NCI-H1930 (cell line): ENCODE measurements around the gene ADNP.
"Not testable (repeated sequence)": the region's sequence is repeated elsewhere in the genome, so short reads cannot be mapped to it uniquely, and the experiment has no call there.

Experiments used
- DNase-seq, 2 experiments: peaks; one replicate each; lab custom pipeline; 2025; lab: John Stamatoyannopoulos, UW

ADNP gene

GRCh38 chr20:50931306-50932015 is at the start of gene ADNP:
Gene ADNP (minus strand): TSS chr20:50931437. CDS start chr20:50903996, 27,441 bp downstream.
- peak; percentile 96 to 98 for DNase-seq

DNA sequence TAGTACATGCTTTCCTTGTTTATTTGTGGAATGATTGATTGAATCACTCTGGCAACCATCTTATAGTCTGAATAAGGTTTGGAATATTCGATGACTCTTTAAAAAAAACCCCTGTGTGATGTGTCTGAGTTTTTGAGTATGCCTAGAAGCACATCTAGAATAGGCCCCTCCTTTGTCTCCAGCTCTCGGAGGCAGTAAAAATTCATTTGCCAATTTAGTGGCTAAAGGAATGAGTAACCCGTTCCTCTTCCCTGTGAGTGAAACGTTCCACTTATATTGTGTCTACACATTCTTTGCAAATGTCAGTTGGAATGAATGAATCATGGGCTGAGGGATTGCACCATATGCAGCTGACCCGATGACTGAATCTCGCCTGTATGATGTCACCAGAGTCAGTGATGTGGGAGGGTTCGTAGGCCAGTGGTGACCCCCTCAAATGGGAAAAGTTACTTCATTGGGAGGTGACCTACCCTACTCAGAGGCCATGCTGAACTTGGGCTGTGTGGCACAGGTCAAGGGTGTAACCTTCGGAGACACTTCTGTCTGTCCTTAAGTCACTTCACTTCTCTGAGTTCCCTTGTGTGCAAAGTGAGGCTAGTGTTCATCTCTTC is 48.9 kb upstream of the ADNP start:
- no peak for DNase-seq

GRCh38 chr20:50978533-50978932 is 47.3 kb upstream of the ADNP start:
- DNase-seq, result not testable (repeated sequence)

DNA sequence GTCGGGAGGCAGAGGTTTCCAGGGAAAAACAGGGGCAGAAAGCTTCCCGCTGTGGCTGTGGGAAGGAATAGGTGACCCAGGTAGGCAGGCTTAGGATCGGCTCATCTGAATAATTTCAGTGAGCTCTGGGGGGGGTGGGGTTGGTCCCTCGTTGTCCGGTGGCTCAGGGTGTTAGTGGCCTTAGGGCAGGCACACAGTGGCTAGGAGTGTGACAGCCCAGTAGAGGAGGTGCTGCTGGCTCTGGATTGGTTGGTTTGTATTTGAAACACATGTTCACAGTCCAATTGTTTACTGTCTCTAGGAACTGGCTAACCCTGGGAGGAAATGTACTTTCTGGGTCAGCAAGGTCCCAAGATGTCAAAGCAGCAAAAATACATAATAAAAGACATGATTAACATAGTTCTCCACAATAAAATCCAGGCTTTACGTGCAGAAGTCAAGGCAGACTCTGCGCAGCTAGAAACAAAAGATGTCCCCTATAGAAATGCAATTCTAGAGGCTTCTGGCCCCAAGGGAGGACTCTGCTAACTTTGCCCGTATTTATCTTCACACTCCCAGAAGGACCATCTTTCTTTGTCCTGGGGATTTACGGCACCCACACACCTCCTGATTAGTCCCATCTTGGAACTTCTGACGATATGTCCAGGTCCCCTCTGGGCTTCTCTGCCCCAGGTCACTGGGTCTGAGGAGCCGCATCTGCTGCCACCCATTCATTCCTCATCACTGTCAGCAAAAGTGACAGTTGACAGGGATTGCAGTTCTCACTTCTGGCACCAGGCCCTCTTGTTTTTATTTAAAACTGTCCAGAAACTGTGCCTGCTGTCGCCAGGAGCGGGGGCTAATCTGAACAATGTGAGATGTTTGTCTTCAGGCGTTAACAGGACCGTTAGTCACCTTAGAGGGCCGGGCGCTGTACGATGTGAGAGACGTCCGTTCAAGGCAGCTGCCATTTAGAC is 46.1 kb upstream of the ADNP start:
- DNase-seq, result no peak

- no peak for DNase-seq
Observed at GRCh38 chr20:50975701-50976330, 44.6 kb upstream of the ADNP start.

- DNase-seq, result no peak
Observed at GRCh38 chr20:50969912-50970311, 38.7 kb upstream of the ADNP start.

GRCh38 chr20:50969435-50969834 is 38.2 kb upstream of the ADNP start:
- no peak for DNase-seq

DNA sequence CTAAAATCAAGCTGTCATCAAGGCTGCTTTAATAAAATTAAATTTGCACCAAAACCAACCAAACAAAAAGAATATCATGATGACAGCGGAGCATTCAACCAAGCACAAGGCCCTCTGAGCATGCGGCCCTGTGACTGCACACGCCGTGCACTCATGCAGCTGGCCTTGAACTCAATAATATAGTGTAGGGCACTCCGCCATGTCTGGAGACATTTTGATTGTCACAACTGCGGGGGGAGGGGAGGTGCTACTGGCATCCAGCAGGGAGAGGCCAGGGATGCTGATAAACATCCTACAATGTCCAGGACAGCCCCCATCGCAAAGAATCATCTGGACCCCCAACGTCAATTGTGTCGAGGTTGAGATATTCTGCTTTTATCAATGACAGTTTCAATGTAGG is 37.1 kb upstream of the ADNP start:
- no peak for DNase-seq

GRCh38 chr20:50967586-50967985 is 36.3 kb upstream of the ADNP start:
- no peak for DNase-seq

DNA sequence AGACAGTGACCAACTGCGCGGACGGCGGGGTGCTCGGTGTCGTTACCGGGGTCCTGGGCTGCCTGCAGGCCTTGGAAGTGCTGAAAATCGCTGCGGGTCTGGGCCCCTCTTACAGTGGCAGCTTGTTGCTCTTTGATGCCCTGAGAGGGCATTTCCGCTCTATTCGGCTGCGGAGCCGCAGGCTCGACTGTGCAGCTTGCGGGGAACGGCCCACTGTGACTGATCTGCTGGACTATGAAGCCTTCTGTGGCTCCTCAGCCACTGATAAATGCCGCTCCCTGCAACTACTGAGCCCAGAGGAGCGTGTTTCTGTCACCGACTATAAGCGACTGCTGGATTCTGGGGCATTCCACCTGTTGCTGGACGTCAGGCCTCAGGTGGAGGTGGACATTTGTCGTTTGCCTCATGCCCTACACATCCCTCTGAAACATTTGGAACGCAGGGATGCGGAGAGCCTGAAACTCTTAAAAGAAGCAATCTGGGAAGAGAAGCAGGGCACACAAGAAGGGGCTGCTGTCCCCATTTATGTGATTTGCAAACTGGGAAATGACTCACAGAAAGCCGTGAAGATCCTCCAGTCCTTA is 28.4 kb upstream of the ADNP start:
- DNase-seq, result no peak

DNA sequence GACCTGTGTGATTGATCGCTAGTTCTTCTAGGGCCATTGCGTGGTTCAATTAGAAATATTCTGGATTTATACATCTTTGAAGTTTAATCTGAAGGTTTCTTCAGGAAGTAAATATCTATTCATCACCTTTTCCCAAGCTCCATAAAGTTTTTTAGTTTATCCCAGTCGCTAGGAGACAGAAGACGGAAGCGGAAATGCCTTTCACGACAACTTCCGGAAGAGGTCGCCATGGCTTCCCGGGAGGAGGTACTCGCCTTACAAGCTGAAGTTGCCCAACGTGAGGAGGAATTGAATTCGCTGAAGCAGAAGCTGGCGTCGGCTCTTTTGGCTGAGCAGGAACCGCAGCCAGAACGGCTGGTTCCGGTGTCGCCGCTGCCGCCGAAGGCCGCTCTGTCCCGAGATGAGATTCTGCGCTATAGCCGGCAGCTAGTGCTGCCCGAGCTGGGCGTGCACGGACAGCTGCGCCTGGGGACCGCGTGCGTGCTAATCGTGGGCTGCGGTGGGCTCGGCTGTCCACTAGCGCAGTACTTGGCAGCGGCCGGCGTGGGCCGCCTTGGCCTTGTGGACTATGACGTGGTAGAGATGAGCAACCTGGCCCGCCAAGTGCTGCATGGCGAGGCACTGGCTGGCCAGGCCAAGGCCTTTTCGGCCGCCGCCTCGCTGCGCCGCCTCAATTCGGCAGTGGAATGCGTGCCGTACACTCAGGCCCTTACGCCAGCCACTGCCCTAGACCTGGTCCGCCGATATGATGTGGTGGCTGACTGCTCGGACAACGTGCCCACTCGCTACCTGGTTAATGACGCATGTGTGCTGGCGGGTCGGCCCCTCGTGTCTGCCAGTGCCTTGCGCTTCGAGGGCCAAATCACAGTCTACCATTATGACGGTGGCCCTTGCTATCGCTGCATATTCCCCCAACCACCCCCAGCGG is 27.6 kb upstream of the ADNP start, which contains the start of gene MOCS3:
TSS of gene MOCS3 (plus strand) at position 204 of the 928 bp plus-strand sequence. CDS start at position 229, 25 bp downstream.
- peak; percentile 78 to 94 for DNase-seq

GRCh38 chr20:50957798-50958614 is 26.8 kb upstream of the ADNP start, which contains the start of gene DPM1:
Gene DPM1 (minus strand): TSS chr20:50958532. CDS start chr20:50958523, 9 bp downstream.
- peak; percentile 78 to 94 for DNase-seq

- no peak for DNase-seq
Observed at GRCh38 chr20:50957276-50957675, 26.0 kb upstream of the ADNP start.

- DNase-seq, result no peak
Observed at GRCh38 chr20:50953821-50954220, 22.6 kb upstream of the ADNP start.

DNA sequence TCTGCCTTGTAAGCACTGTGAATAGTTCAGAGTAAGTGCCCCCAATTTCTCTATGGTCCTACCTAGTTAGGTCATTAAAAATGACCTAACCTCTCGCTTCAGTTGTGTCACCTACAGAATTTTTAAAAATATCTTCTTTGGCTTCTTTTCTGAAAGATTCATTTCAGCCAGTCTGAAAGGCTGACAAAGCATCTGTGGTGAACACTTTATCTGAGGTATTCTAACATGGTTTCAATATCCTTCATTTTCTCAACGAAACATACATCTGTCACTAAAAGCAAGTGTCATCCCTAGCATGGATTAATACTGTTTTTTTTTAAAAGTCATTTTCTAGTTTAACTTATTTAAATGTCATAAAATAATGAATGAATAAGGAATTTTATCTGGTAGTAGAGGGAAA is 22.0 kb upstream of the ADNP start:
- no peak for DNase-seq

- DNase-seq, result no peak
Observed at GRCh38 chr20:50948132-50948785, 17.0 kb upstream of the ADNP start.

GRCh38 chr20:50943069-50943468 is 11.8 kb upstream of the ADNP start:
- no peak for DNase-seq

GRCh38 chr20:50933589-50933988 is 2.4 kb upstream of the ADNP start:
- DNase-seq, result no peak

DNA sequence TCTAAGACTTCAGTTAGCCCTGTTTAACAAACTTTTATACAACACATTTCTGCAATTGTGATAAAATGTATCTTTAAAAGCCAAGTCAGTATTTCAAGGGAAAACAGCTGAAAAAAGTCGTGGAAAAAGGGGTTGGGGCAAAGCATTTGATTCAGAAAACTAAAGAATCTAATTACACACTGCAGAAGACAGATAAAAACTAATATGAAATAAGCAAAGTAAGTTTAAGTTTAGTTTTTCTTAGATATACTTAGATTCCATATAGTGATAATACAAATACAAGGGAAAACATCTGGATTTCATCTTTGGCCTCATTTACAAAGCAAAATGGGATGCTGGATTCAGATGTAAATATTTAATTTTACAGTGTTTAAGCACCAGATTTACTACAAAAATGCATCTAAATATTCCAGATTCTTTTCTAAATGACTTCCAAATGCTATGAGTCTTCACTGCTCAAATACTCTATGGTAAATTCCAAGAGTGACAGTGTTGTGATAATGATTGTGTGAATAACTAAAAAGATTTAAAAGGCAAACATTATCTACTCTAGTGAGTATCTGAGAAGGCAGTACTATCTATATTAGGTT is 1.5 kb upstream of the ADNP start:
- DNase-seq, result no peak
